ENCODE data around the gene ZNHIT6.

ZNHIT6 gene

DNA sequence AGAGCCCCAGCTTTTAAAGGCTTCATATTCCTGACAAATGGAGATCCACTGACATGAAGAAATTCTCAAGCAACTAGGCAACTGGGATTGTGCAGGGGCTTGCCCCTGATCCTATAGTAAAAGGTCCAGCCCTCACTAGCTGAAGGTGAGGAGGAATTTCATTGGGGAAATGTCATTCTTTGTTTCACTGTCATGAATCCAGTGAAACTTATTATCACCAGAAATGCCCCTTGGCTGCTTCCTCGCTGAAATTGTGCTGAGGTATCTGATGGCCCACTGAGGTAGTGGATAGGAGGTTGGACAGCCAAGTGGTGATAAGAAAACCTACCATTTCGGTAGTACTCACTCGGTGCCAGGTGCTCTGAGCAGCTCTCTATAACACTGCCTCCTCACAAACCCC is 91.5 kb downstream of the ZNHIT6 start:
- DNase-seq (ENCODE audit: low spot score), result no peak

DNA sequence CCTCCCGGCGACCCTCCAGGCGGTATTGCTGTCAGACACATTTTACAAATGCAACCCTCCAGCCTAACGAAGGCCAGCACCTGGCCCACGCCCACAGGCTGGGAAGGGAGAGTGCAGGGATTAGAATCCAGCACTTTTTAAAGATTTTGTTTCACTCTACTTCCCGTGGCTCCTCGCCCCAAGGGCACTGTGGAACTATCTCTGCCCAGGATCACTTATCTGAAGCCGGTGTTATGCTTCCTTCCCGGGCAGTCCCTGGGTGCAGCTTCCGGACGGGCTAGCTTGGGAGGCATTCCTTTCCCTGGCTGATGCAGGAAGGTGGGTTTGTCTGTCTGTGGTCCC is 91.9 kb downstream of the ZNHIT6 start:
- no peak for DNase-seq (ENCODE audit: low spot score)

DNA sequence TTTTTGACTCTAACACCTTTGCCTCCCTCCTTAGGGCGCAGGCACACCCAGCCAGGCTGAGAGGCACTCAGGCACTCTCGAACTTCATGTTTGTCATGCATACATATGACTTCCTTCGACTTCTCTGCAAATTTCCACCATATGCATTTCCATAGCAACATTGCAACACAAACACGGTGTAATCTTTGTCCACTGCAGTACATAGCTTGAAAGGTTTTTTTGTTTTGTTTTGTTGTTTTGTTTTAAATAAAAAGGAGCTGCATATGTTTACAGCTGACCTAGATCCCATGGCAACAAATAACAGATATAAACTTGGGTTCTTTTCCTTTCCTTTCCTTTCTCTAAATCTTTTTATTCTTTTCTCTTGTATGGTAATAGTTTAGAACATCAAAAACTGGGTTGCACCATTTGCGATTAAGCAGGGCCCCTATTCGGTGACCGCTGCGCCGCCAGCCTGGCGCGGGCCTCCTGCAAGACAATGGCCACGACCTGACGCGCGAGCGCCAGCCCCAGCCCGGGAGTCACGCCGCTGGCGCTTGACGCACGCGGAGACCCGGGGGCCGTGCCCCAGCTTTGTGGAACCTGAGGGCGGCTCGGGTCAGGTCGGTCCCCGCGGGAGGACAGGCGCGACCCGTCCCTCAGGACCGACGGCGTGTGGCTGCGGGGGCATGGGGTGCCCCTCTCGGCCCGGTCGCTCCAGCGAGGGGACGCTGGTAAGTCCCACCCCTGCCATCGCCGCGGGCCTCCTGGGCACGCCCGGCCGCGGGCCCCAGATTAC is 92.5 kb downstream of the ZNHIT6 start:
- no peak for DNase-seq (ENCODE audit: low spot score)

DNA sequence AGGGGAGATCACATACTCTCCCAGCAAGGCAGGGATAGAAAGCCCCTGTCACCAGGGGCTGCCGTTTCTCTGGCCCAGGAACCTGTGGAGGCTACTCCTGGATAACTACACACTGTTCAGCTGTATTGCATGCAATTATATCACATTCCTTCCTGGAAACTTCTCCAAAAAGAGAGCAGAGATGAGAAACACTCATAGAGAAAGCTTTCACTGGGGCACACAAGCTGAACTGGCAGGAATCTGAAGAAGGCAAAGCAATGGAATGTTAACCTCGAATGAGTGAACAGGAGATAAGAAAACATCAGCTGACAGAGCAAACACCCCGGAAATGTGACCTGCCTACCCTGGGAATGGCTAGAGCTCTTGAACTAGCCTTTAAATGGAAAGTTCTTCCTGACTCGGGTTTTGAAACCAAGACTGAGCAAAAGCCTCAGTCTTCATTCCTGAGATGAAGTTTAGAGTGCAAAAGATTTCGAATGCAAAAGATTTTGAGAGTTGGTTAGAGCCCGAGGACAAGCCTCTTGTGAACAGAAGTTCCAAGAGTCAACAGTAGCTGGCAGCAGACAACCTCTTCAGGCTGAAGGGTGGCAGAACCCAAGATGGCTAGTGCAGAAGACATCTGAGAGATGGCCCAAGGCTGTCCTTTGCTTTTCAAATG is 95.4 kb downstream of the ZNHIT6 start:
- DNase-seq (ENCODE audit: low spot score), result no peak

DNA sequence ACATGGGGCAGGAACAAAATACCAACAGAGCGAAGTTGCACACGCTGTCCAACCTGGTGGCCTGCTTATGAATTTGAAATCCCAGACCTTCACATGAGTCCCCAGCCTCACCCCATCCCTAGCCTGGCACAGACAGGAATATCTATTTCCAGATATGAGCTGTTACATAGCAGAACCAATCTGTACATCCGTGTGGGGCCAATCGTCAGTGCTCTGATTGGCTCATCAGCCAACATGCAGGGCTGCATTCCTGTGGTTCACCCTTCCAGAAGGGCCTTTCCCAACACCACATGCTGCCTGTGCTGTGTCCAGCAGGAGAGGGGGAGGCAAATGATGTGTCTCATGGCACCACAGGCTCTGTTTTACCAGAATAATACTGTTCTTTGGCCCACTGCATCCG is 96.4 kb downstream of the ZNHIT6 start:
- DNase-seq (ENCODE audit: low spot score), result no peak

DNA sequence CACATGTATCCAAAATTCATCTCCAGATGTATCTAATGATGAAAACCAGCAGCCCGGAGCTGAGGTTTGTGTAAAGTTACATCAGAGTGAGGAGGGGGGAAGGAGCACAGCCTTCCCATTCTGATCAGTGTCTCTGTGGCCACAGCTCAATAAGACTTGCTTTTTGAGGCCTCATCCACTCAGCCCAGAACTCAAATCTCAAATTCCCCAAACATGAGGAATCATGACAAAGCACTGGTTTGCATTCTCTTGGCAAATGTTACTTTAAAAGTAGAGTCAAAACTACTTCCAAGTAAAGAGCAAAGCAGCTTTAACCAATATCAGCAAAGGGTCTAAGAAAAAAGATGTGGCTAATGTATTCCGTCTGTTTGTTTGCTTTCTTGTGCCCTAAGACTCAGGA is 96.8 kb downstream of the ZNHIT6 start:
- DNase-seq (ENCODE audit: low spot score), result no peak

DNA sequence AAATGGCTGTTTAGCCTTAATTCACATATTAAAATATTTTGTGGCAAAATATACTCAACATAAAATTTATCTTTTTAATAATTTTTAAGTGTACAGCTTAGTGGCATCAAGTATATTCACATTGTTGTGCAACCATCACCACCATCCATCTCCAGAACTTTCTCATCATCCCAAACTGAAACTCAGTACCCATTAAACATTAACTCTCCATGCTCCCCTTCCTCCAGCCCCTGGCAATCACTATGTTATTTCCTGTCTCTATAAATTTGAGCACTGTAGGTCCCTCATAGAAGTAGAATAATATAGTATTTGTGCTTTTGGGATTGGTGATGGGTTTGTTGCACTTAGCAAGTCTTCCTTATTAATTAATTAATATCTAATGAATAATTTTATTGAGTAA is 98.3 kb downstream of the ZNHIT6 start:
- DNase-seq (ENCODE audit: low spot score), result no peak

DNA sequence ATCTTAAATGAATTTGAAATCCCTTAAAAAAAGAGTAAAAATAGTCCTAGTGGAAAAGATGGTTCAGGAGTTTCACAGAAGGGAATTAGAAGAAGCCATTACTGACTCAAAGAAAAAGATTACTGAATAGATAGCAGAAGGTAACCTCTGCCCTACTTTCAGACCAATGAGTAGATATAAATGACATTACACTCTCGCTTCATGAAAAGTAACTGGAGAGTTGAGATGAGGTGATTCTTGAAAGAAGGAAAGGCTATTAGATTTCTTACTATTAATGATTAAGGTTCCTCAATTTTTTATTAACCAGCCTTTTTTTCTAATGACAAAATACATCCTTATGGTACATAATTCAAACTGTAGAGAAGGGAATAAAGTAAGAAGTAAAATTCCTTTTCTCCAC is 99.4 kb downstream of the ZNHIT6 start:
- no peak for DNase-seq (ENCODE audit: low spot score)

DNA sequence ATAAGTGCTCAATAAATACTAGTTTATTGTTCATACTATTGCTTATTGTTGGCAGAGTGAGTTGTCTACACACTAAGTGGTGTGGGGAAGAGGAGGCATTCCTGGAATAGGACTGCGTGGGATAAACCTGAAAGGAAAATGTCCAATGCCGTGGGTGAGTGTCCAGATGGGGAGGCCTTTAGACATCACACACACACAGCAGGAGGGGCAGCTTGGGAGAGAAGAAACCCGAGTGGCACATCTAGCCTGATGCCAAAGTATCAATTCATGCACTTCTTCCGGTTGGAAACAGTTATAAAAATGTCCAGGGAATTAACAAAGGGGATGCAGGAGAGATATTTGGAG is 100.3 kb downstream of the ZNHIT6 start:
- no peak for DNase-seq (ENCODE audit: low spot score)

DNA sequence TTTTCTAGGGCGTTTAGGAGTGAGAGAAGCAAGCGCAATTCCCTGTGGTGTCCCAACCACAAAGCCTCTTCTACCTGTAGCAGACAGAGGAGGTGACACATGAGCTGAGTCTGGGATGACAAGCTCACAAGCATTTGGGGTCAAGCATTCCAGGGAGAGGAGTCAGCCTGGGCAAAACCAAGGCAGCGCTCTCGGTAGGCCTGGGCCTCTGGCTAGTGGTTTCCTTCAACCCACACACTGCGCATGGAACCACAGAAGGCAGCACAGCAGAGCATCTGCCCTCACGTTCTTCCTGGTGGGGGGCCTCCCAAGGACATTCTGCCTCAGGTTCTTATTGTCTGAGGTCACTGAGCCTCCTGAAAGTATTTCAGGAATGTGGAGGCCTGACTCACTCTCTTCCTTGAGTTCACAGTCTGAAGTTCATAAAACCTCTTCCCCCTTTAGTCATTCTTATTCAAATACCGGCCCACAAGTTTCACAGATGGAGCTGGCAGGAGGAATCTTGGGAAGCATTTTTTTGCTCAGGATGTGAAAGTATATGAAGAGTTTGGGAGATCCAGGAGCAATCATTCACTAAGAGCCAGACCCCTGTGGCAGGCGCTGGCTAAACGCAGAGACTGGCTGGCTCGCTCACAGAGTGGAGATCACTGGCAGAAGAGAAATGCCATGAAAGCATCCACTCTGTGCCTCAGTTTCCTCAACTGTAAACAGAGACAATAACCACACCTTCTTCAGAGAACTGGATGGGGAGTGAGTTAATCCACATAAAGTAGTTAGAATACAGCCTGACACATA is 100.9 kb downstream of the ZNHIT6 start:
- DNase-seq (ENCODE audit: low spot score), result no peak

DNA sequence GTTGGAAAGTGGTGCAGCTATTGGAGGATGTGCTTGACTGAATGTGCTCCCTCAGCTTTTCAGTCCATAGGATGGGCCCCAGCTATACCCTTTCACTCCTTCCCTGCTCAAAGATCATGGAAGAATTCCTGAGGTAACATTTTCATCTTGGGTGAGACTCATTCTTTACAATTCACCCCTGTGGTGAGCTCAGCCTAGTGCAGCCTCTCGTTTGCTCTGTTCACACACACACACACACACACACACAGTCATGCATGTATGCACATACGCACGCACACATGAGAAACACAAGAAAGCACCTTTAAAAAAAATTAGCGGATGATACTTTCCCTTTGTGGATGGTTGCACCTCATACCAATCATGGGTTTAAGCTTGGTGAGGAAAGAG is 101.8 kb downstream of the ZNHIT6 start:
- no peak for DNase-seq (ENCODE audit: low spot score)

DNA sequence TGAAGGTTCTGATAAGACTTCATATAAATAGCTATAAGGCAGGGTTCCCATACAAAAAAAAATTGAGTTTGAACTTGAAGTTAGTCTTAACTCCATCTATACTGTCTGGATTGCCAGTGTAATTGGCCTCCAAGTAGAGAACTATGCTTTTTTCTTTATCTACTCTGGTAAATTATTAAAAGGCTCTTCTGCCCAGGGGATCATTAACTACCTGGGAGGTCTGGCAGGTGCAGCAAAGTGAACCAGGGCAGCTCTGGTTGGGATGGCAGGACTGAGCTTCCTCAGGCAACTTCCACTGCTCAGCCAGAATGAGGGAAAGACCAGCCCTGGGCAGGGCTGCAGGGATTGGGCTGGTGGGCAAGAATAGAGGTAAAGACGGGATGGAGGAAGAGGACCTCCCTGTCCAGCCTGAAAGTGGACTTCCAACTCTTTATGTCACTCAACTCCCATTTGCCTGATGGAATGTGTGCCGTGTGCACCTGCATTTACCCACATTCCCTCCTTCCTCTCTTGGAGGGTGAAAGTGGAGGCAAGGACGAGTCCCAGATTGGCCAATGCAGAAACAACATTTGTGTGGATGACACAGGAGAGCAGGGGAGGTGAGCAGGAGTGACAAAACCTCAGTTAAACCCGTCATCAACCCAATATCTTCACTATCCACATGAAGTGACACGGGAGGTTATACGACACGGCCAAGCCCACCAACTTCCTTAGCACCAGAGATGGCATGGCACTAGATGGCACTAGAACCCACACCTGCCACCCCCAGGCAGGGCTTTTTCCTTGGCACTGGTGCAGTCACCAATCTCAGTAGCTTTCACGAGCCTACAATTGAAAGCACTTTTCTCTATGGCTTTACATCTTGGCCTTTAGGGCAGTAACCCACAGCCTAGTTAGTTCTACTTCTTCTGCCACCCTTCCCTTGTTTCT is 102.5 kb downstream of the ZNHIT6 start:
- no peak for DNase-seq (ENCODE audit: low spot score)

DNA sequence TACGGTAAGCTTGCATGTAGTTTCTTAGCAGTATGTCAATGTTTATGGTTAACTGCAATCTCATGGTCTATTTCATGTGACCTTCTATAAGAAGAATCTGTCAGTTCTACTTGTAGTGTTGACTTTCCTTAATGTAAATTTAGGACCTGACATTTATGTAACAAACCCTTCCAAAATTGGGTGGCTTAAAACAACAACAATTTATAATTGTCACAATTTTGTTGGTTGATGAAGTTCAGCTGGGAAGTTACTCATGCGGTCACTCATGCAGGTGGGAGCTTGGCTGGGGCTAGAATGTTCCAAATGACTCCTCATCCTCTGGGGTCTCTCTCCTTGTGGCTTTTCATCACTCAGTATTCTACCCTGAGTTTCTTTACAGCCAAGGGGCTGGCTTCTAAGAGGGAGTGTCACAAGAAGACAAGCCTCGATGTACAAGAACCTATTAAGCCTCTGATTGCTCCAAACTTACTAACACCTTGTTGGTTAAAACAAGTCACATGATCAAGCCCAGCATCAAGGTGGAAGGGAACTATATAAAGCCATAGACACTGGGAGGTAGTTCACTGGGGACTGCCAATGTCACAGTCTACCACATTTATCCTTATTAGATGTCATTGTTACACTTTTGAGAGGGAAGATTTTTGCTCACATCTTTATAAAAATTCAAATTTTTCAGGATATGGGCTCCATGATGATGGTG is 103.8 kb downstream of the ZNHIT6 start:
- no peak for DNase-seq (ENCODE audit: low spot score)

DNA sequence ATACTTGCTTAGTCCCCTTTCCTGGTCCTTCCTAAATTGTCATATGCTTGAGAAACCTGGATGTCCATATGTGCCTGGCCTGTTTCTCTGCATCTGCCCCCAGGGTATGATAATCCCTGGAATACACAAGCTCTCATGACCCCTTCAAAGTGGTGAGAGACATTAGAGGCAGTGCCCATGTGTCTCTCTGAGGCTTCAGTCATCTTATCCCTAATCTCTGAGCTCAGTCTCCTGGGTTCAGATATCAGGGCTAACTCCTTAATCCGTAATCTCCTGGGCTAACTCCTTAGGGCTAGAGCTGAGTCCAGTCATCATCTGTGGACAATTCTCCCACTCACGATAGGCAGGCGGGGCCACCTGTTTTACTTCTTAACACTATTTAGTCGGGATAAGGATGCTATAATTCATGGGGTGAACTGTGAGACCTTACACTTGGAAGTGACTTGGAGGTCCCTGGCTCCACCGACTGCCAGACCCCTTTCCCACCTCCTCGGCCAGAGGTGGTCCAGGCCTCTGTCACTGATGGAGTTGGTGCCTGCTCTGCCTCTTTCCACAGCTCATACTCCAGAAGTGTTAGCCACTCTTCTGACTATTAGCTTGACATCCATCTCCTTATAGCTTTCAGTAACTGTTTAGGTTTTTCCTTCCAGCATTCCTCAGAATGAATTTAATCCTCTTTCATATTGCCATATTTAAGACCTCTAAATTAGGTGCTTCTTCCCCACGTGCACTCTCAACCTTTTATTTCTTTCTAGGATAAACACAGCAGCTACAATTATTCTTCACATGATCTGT is 105.0 kb downstream of the ZNHIT6 start:
- no peak for DNase-seq (ENCODE audit: low spot score)

DNA sequence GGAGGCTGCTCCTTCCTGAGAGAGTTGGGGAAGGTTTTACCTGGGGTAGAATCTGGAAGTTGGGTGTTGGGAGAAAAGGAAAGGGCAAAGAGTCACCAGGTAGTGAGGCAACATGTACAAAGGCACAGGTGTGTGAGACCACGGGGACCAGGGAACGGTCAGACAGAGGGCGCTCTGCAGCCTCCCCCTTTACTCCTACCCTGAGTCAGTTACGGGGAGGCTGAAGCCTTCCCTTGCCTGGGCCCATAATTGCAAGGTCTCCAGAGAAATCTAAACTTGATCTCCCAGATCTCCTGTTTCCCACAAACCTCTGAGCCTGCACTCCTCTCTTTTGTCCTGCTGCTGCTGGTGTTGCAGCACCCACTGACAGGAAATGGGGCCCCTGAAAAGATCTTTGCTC is 105.7 kb downstream of the ZNHIT6 start:
- DNase-seq (ENCODE audit: low spot score), result no peak

DNA sequence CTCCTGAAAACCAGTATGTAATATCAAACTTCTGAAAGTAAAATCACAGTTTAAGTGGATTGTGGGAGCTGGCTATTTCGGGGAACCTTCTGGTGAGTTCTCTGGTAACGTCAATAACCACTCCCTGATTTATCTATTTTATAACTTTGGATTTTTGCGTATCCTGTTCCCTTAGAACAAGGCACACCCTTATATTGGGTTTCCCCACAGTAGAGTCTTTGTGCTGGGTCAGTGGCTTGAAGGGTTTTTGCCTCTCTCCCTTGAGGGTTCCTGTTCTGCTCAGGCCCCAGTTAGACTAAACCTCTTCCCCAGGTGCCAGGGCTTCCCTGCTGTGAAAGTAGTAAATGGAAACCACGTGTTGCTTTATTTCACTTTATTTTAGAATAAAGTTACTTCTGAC is 106.3 kb downstream of the ZNHIT6 start:
- no peak for DNase-seq (ENCODE audit: low spot score)

DNA sequence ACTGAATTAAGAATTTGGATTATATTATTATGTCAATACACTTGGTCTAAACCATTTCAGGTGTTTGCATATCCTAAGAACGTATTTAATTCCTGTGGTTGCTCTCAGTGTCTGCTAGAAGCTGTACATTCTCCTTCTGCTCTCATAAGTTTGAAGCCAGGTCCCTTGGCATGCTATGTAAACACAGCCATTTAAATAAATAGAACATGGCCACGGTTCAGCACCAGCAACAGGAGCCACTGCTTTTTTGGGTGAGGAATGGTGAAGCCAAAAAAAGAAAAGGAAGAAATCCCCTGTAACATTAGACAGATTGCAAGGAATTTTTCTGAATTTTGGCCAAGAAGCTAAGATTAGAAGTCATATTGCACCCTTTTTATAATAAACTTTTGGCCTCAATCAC is 108.6 kb downstream of the ZNHIT6 start:
- DNase-seq (ENCODE audit: low spot score), result no peak
